HepG2 (cell line): ENCODE data around the gene APOC1. TPM values are rescaled to one million over a fixed set of nuclear protein-coding genes. Genes with fewer than 3 reads are reported as not detected.

Experiments
- AGO2 ChIP-seq: fragments of 200-400 bp; formaldehyde crosslinking; optimal IDR thresholded peaks from 2 replicates; pipeline ENCODE3; 2017; ENCODE audit warnings: mild to moderate bottlenecking, low read depth, low read length, moderate library complexity
- CENPX ChIP-seq: sonication (generic); formaldehyde crosslinking; IDR thresholded peaks from 2 replicates; pipeline ENCODE4 v1.9.0; 2021; ENCODE audit warnings: mild to moderate bottlenecking, missing genetic modification reagents, moderate library complexity
- EEA1 ChIP-seq: sonication (generic); formaldehyde crosslinking; IDR thresholded peaks from 2 replicates; pipeline ENCODE4 v1.5.1; 2020; ENCODE audit warnings: mild to moderate bottlenecking, missing genetic modification reagents, borderline replicate concordance
- FIP1L1 ChIP-seq: fragments of 200-400 bp; formaldehyde crosslinking; IDR thresholded peaks from 2 replicates; pipeline ENCODE4 v1.6.1; 2018; ENCODE audit warnings: low read depth, mild to moderate bottlenecking, low read length, moderate library complexity, borderline replicate concordance; ENCODE audit not compliant: insufficient read depth
- FOSL1 ChIP-seq: sonication (generic); formaldehyde crosslinking; IDR thresholded peaks from 2 replicates; pipeline ENCODE4 v1.9.0; 2021; ENCODE audit warnings: missing genetic modification reagents, borderline replicate concordance
- FOXA1 ChIP-seq, 2 experiments: fragments of 450-650 bp in 1 of 2; sonication (generic) in 1 of 2; formaldehyde crosslinking in 1 of 2; IDR thresholded peaks; 2 replicates each; pipeline versions ENCODE4 v1.4.0 to v1.6.1; 2016 to 2020; ENCODE audit warnings: missing genetic modification reagents in 1 of 2
- ISX ChIP-seq: sonication (generic); formaldehyde crosslinking; conservative IDR thresholded peaks from 2 replicates; pipeline ENCODE4 v1.5.0; 2020; ENCODE audit warnings: missing genetic modification reagents
- JARID2 ChIP-seq: sonication (generic); formaldehyde crosslinking; IDR thresholded peaks from 2 replicates; pipeline ENCODE4 v1.8.1; 2023; ENCODE audit warnings: missing genetic modification reagents, inconsistent platforms; ENCODE audit not compliant: insufficient replicate concordance
- KMT2B ChIP-seq: IDR thresholded peaks from 2 replicates; pipeline ENCODE4 v1.6.1; 2016; ENCODE audit warnings: missing genetic modification reagents, missing compliant biosample characterization
- MTF1 ChIP-seq: sonication (generic); formaldehyde crosslinking; IDR thresholded peaks from 2 replicates; pipeline ENCODE4 v1.5.0; 2020; ENCODE audit warnings: missing genetic modification reagents
- MYC ChIP-seq: sonication (generic); formaldehyde crosslinking; IDR thresholded peaks from 2 replicates; pipeline ENCODE4 v1.9.0; 2021; ENCODE audit warnings: missing genetic modification reagents, borderline replicate concordance
- NFE2L1 ChIP-seq: sonication (generic); formaldehyde crosslinking; IDR thresholded peaks from 2 replicates; pipeline ENCODE4 v1.4.0; 2020; ENCODE audit warnings: missing genetic modification reagents, mild to moderate bottlenecking, borderline replicate concordance
- PHF5A ChIP-seq: IDR thresholded peaks from one replicate; pipeline ENCODE4 v1.6.1; 2018; ENCODE audit warnings: low read depth, missing genetic modification reagents; ENCODE audit not compliant: unreplicated experiment
- POLR2G ChIP-seq: fragments of 200-400 bp; formaldehyde crosslinking; IDR thresholded peaks from 2 replicates; pipeline ENCODE4 v1.6.1; 2018; ENCODE audit warnings: mild to moderate bottlenecking, low read depth, low read length, moderate library complexity
- RFXANK ChIP-seq: IDR thresholded peaks from 2 replicates; pipeline ENCODE4 v1.6.1; 2016
- SIN3B ChIP-seq: fragments of 150-350 bp; IDR thresholded peaks from 2 replicates; pipeline ENCODE4 v1.6.1; 2014; ENCODE audit warnings: low read length
- THAP11 ChIP-seq: IDR thresholded peaks from 2 replicates; pipeline ENCODE4 v1.6.1; 2016; ENCODE audit warnings: missing biosample characterization, missing genetic modification reagents
- YEATS2 ChIP-seq: sonication (generic); formaldehyde crosslinking; IDR thresholded peaks from 2 replicates; pipeline ENCODE4 v1.4.0; 2020; ENCODE audit warnings: missing genetic modification reagents, borderline replicate concordance
- ZNF143 ChIP-seq: sonication (generic); formaldehyde crosslinking; IDR thresholded peaks from 2 replicates; pipeline ENCODE4 v1.4.0; 2020; ENCODE audit warnings: missing genetic modification reagents
- ZNF230 ChIP-seq: sonication (generic); formaldehyde crosslinking; IDR thresholded peaks from 2 replicates; pipeline ENCODE4 v1.4.0; 2020; ENCODE audit warnings: mild to moderate bottlenecking, missing genetic modification reagents
- ZNF570 ChIP-seq: sonication (generic); formaldehyde crosslinking; IDR thresholded peaks from 2 replicates; pipeline ENCODE4 v1.4.0; 2020; ENCODE audit warnings: mild to moderate bottlenecking, missing genetic modification reagents, borderline replicate concordance
- ZNF768 ChIP-seq: sonication (generic); formaldehyde crosslinking; IDR thresholded peaks from 2 replicates; pipeline ENCODE4 v1.4.0; 2020; ENCODE audit warnings: missing genetic modification reagents
- ZZZ3 ChIP-seq: sonication (generic); formaldehyde crosslinking; IDR thresholded peaks from 2 replicates; pipeline ENCODE4 v1.4.0; 2020; ENCODE audit warnings: missing genetic modification reagents, mild to moderate bottlenecking, borderline replicate concordance
- polyA plus RNA-seq, 8 experiments: library from polyadenylated mRNA; depleted of rRNA in 3 of 8; stranded (reverse) in 7 of 8; unstranded in 1 of 8; fragments of >200 nt; fragmentation: Illumina TruSeq in 4 of 8; extraction: Trizol in 4 of 8; gene quantifications; 2 replicates each; pipeline versions ENCODE4 v1.2.1 to v1.2.3, GENCODE V29; 2011 to 2016; ENCODE audit warnings: low read depth in 4 of 8, missing spikeins in 1 of 8, mixed read lengths in 1 of 8; ENCODE audit not compliant: insufficient read depth in 1 of 8
- total RNA-seq, 5 experiments: library from RNA; depleted of rRNA; stranded (reverse); fragments of >200 nt; fragmentation: Illumina TruSeq; extraction: Trizol; gene quantifications; 2 replicates each; pipeline ENCODE4 v1.2.3, GENCODE V29; 2016; ENCODE audit warnings: low read depth in 1 of 5
- TF ChIP-seq, protein P1 (sequence below): sonication (generic); formaldehyde crosslinking; IDR thresholded peaks from 2 replicates; pipeline ENCODE4 v1.4.0; 2020; ENCODE audit warnings: missing genetic modification reagents, borderline replicate concordance
- TF ChIP-seq, protein P2 (sequence below), 2 experiments: fragments of 450-650 bp in 1 of 2; sonication (generic) in 1 of 2; formaldehyde crosslinking; IDR thresholded peaks; 2 replicates each; pipeline versions ENCODE4 v1.5.0 to v1.8.0; 2020 to 2022; ENCODE audit warnings: mild to moderate bottlenecking in 1 of 2, missing genetic modification reagents in 1 of 2
- TF ChIP-seq, protein P3 (sequence below): sonication (generic); formaldehyde crosslinking; IDR thresholded peaks from 2 replicates; pipeline ENCODE4 v1.8.0; 2022; ENCODE audit warnings: mild to moderate bottlenecking, missing genetic modification reagents, moderate library complexity

APOC1 gene
- total and polyA plus RNA-seq, 2 of the 13 experiments (the other 11 are each of a cell fraction or from before 2014, with no cell fraction given): 600 to 1,235 TPM

DNA sequence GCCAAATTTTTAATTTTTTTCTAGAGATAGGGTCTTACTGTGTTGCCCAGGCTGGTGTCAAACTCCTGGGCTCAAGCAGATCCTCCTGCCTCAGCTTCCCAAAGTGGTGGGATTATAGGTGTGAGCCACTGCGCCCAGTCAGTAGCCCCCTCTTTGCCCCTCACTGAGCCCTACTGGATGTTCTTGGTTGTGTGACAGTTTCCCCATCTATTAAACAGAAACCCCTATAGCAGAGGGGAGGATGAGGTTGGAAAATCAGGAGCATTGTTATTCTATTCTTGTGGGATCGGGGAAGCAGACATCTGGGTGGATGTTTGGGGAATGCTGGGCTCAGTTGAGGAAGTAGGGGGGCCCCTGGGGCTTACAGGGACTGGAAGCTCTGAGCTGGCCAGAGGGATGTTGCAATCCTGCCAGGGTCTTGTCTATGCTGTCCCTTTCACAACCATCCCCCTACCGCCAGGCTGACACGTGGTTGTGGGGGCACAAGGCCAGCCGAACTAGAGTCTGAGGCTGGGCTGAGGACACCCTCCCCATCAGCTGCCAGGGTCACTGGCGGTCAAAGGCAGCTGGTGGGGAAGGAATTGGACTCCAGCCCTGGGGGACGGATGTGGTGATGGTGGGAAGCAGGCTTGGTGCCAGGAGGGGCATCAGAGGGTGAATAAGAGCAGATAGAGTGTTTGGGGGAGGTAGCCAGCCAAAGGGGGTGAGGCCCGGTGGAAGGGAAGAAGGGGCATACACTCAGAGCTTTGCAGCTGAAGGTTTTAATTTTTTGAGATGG is 10.9 kb downstream of the APOC1 start (continued):
- no peak for TF ChIP-seq JARID2 (CRISPR knock-in tag)
- TF ChIP-seq SIN3B: no peak
- no peak for TF ChIP-seq FIP1L1
- TF ChIP-seq MTF1: no peak
- no peak for TF ChIP-seq AGO2
- TF ChIP-seq, protein P1, sequence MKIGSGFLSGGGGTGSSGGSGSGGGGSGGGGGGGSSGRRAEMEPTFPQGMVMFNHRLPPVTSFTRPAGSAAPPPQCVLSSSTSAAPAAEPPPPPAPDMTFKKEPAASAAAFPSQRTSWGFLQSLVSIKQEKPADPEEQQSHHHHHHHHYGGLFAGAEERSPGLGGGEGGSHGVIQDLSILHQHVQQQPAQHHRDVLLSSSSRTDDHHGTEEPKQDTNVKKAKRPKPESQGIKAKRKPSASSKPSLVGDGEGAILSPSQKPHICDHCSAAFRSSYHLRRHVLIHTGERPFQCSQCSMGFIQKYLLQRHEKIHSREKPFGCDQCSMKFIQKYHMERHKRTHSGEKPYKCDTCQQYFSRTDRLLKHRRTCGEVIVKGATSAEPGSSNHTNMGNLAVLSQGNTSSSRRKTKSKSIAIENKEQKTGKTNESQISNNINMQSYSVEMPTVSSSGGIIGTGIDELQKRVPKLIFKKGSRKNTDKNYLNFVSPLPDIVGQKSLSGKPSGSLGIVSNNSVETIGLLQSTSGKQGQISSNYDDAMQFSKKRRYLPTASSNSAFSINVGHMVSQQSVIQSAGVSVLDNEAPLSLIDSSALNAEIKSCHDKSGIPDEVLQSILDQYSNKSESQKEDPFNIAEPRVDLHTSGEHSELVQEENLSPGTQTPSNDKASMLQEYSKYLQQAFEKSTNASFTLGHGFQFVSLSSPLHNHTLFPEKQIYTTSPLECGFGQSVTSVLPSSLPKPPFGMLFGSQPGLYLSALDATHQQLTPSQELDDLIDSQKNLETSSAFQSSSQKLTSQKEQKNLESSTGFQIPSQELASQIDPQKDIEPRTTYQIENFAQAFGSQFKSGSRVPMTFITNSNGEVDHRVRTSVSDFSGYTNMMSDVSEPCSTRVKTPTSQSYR (CRISPR knock-in tag): peak; percentile 100
- TF ChIP-seq POLR2G: no peak
- TF ChIP-seq ZNF570 (CRISPR knock-in tag): no peak
- peak; percentile 100 for TF ChIP-seq MYC
- TF ChIP-seq FOXA1 (IDR thresholded peaks at IDR 0.05): no peak
- TF ChIP-seq FOXA1 (CRISPR knock-in tag; IDR thresholded peaks at IDR 0.05): peak; percentile 77; the same call in 1 of the 2 replicates
- TF ChIP-seq KMT2B (CRISPR knock-in tag): peak; percentile 59; the same call in 1 of the 2 replicates
- peak; percentile 98 for TF ChIP-seq RFXANK (CRISPR knock-in tag)
- peak; percentile 82 for TF ChIP-seq THAP11
- no peak for TF ChIP-seq EEA1
- TF ChIP-seq ZZZ3 (CRISPR knock-in tag): no peak
- TF ChIP-seq, protein P2, sequence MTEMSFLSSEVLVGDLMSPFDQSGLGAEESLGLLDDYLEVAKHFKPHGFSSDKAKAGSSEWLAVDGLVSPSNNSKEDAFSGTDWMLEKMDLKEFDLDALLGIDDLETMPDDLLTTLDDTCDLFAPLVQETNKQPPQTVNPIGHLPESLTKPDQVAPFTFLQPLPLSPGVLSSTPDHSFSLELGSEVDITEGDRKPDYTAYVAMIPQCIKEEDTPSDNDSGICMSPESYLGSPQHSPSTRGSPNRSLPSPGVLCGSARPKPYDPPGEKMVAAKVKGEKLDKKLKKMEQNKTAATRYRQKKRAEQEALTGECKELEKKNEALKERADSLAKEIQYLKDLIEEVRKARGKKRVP (CRISPR knock-in tag; IDR thresholded peaks at IDR 0.05): peak in 1 of 2 experiments; percentile 97; a peak in 2 of 4 replicates
- peak; percentile 59; the same call in 1 of the 2 replicates for TF ChIP-seq FOSL1 (CRISPR knock-in tag)
- no peak for TF ChIP-seq ISX (CRISPR knock-in tag)
- TF ChIP-seq, protein P3, sequence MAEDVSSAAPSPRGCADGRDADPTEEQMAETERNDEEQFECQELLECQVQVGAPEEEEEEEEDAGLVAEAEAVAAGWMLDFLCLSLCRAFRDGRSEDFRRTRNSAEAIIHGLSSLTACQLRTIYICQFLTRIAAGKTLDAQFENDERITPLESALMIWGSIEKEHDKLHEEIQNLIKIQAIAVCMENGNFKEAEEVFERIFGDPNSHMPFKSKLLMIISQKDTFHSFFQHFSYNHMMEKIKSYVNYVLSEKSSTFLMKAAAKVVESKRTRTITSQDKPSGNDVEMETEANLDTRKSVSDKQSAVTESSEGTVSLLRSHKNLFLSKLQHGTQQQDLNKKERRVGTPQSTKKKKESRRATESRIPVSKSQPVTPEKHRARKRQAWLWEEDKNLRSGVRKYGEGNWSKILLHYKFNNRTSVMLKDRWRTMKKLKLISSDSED: no peak
- TF ChIP-seq ZNF230 (CRISPR knock-in tag): 0 out of 2 replicates have a peak, but pooled peaks have one; percentile 58
- TF ChIP-seq ZNF768 (CRISPR knock-in tag): peak; percentile 63
- TF ChIP-seq NFE2L1 (CRISPR knock-in tag): no peak
- 0 out of 2 replicates have a peak, but pooled peaks have one; percentile 44 for TF ChIP-seq ZNF143 (CRISPR knock-in tag)
- no peak for TF ChIP-seq CENPX (CRISPR knock-in tag)
- TF ChIP-seq YEATS2: peak; percentile 76; the same call in 1 of the 2 replicates
- peak; percentile 77 for TF ChIP-seq PHF5A
